Measurements from ENCODE around the gene GOLGA3.

The GOLGA3 gene

GRCh38 chr12:132735496-132735895 lies 93.2 kb downstream of the GOLGA3 start:
- in situ Hi-C loops (cut with MboI; ENCODE audit: low pct_unique_long_range_greater_than_20kb, low sequenced_read_pairs, unreplicated experiment): no loop called here
- no peak for TF ChIP-seq CTCF (IDR thresholded peaks at IDR 0.05; ENCODE audit: extremely low read depth, insufficient read depth, missing control alignments)
- no peak for DNase-seq (ENCODE audit: low spot score)

GRCh38 chr12:132734206-132734605 lies 94.5 kb downstream of the GOLGA3 start:
- no peak for TF ChIP-seq CTCF (IDR thresholded peaks at IDR 0.05; ENCODE audit: extremely low read depth, insufficient read depth, missing control alignments)
- DNase-seq (ENCODE audit: low spot score): no peak
- in situ Hi-C loops (cut with MboI; ENCODE audit: low pct_unique_long_range_greater_than_20kb, low sequenced_read_pairs, unreplicated experiment): no loop called here

GRCh38 chr12:132731574-132731973 lies 97.1 kb downstream of the GOLGA3 start:
- no peak for TF ChIP-seq CTCF (IDR thresholded peaks at IDR 0.05; ENCODE audit: extremely low read depth, insufficient read depth, missing control alignments)
- in situ Hi-C loops (cut with MboI; ENCODE audit: low pct_unique_long_range_greater_than_20kb, low sequenced_read_pairs, unreplicated experiment): no loop called here
- DNase-seq (ENCODE audit: low spot score): no peak

GRCh38 chr12:132730353-132730752 lies 98.3 kb downstream of the GOLGA3 start:
- in situ Hi-C loops (cut with MboI; ENCODE audit: low pct_unique_long_range_greater_than_20kb, low sequenced_read_pairs, unreplicated experiment): no loop called here
- DNase-seq (ENCODE audit: low spot score): no peak
- no peak for TF ChIP-seq CTCF (IDR thresholded peaks at IDR 0.05; ENCODE audit: extremely low read depth, insufficient read depth, missing control alignments)

- in situ Hi-C loops (cut with MboI; ENCODE audit: low pct_unique_long_range_greater_than_20kb, low sequenced_read_pairs, unreplicated experiment): no loop called here
- no peak for DNase-seq (ENCODE audit: low spot score)
- TF ChIP-seq CTCF (IDR thresholded peaks at IDR 0.05; ENCODE audit: extremely low read depth, insufficient read depth, missing control alignments): no peak
These were observed 98.9 kb downstream of the GOLGA3 start for GRCh38 chr12:132729541-132730320.

- DNase-seq (ENCODE audit: low spot score): no peak
- no peak for TF ChIP-seq CTCF (IDR thresholded peaks at IDR 0.05; ENCODE audit: extremely low read depth, insufficient read depth, missing control alignments)
- in situ Hi-C loops (cut with MboI; ENCODE audit: low pct_unique_long_range_greater_than_20kb, low sequenced_read_pairs, unreplicated experiment): no loop called here
These were observed 100.2 kb downstream of the GOLGA3 start for GRCh38 chr12:132728502-132728901.
